Measurements from ENCODE around the gene ENTPD2. TPM values are rescaled to one million over a fixed set of nuclear protein-coding genes. Genes with fewer than 3 reads are reported as not detected.

Gene ENTPD2
- total RNA-seq, 4 donors from 2014 or later: not detected

DNA sequence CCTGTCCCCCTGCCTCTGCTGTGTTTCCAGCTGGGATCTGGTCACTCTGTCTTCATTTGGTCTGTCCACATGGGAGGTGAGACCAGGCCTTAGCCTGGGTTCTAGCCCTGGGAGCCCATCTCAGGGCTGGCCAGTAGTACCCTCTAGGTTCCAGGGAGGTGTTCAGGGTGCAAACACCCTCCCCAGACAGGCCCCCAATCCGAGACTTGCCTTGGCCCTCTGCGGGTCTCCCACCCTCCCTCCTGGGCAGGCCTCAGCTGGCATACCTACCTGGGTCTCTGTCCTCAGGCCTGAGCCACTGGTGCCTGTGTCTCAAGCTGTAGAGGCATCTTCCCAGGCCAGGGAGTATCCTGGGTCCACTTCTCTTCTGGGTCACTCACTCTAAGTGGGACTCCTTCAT is 17.4 kb upstream of the ENTPD2 start:
- TF ChIP-seq CTCF (IDR thresholded peaks at IDR 0.05; ENCODE audit: low read depth): no peak

DNA sequence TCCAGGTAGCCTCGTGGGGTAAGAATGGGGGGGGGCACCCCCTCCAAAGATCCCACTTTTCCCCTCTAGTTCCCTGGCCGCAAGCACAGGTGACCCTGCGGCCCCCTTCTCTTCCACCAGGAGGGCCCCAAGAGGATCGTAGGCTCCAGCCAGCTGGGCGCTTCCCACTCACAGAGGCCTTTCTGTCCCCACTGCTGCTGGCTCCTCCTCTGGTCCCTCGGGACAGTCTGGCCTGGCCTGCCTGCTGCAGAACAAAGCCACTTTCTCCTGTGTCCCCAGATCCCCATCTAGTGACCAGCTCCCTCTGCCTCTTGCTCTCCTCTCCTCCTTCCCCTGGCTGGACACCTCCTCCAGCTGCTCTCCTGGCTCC is 17.0 kb upstream of the ENTPD2 start:
- TF ChIP-seq CTCF (IDR thresholded peaks at IDR 0.05; ENCODE audit: low read depth): no peak

- TF ChIP-seq CTCF (IDR thresholded peaks at IDR 0.05; ENCODE audit: low read depth): no peak
Observed at GRCh38 chr9:137070201-137070905, 16.5 kb upstream of the ENTPD2 start, which contains the start of gene SAPCD2. Gene SAPCD2 (minus strand): TSS chr9:137070557. CDS start chr9:137070460, 97 bp downstream.

- no peak for TF ChIP-seq CTCF (IDR thresholded peaks at IDR 0.05; ENCODE audit: low read depth)
Observed at GRCh38 chr9:137069508-137070091, 15.7 kb upstream of the ENTPD2 start.

DNA sequence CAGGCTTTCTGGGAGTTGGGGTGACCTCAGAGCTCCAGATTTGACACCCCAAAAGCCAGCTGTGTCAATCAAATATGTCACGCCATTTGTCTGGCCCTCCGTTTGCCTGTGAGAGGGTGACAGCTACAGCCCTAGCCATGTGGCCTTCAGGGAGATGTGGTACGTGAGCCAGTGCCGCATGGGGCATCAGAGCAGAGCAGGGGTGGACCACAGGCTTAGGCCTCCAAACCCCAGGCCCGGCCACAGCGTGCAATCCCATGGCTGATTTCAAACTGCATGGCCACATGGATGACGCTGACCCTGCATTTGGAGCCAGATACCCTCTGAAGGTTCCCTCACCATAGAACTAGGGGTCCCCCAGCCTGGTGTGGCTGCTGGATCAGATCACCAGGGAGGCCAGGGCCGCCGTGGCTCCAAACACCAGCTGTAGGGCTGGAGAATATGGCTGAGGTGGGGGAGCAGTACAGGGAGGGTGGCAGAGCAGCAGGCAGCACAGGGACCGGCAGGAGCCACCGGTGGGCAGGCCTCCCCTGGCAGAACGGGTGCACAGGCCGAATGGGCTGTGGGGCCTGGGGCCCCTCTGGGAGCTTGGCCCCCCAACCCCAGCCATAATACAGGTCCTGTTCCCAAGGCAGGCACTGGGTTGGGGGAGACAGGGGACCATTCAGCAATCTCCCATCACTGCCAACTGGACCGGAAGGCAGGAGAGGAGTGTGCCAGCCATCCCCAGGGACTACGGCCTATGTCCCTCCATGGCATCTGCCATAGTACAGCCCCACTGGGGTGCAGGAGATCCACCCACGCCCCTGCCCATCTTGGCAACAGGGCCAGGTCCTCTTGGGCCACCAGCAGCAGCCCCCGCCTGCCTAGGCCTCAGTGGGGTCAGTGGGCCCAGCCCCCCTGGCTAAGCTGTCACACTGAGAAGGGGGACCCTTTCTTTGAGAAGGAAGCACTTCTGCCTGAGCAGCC is 15.0 kb upstream of the ENTPD2 start:
- TF ChIP-seq CTCF (IDR thresholded peaks at IDR 0.05; ENCODE audit: low read depth): no peak

DNA sequence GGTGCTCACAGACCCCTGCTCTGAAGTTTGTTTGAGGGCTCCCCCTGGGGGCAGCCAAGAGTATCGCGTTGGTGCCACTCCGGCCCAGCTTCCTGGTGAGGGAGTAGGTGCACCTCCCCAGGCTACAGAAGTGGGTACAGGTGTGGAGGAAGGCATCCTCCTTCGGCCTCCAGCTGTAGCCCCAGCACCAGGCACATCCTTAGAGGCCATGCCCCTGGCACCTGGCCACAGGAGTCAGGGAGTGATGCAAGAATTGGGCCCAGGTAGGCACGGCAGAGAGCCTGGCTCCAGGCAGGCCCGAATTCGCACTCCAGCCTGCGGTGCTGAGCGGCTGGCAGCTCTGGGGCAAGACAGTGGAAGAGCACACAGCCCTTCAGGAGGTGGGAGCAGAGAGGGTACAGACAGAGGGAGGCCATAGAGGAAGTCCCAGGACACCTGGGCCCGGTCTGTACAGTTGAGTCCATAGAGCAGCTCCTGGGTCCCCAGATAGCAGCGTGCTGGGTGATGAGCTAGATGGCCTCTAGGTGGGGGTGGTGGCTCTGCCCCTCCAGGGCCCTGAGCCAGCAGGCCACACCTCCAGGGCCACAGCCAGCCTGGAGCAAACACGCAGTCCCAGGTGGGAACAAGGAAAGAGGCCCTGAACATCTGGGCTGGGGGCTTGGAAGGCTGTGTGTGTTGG is 14.1 kb upstream of the ENTPD2 start:
- TF ChIP-seq CTCF (IDR thresholded peaks at IDR 0.05; ENCODE audit: low read depth): no peak
